Lower lobe of right lung (tissue), 2 donors: ENCODE measurements around the gene CCDC148. TPM values are rescaled to one million over a fixed set of nuclear protein-coding genes. Genes with fewer than 3 reads are reported as not detected.

Experiments
- ATAC-seq, 2 donors: fragments of 200-7000 bp; cut with Tn5 transposase; one replicate each; pipeline ENCODE4 v1.9.1; 2020 to 2022; ENCODE audit warnings: mild to moderate bottlenecking in 2 of 2, moderate library complexity in 2 of 2
- DNase-seq: peaks from one replicate; pipeline ENCODE4 v3.0.0-alpha.2; 2020
- H3K27ac ChIP-seq: fragments of 200-600 bp; one replicate; pipeline ENCODE4 v1.8.0; 2022
- H3K27me3 ChIP-seq: fragments of 200-600 bp; one replicate; pipeline ENCODE4 v1.8.0; 2022; ENCODE audit warnings: low read depth
- H3K36me3 ChIP-seq: fragments of 200-600 bp; one replicate; pipeline ENCODE4 v1.8.0; 2022; ENCODE audit warnings: mild to moderate bottlenecking
- H3K4me1 ChIP-seq: fragments of 200-600 bp; one replicate; pipeline ENCODE4 v1.8.0; 2022
- H3K4me3 ChIP-seq: fragments of 200-600 bp; one replicate; pipeline ENCODE4 v1.8.0; 2022; ENCODE audit warnings: mild to moderate bottlenecking
- H3K9me3 ChIP-seq: fragments of 200-600 bp; one replicate; pipeline ENCODE4 v1.8.0; 2022
- intact Hi-C: fragments of 100-400 bp; cut with DNase I; formaldehyde crosslinking; loops from one replicate; pipeline ENCODE4 v1.11.0; 2022
- total RNA-seq: library from RNA; stranded (reverse); fragmentation: NEBNext Ultra II Directional; extraction: Animal tissue kit (Norgen Biotek cat#: 25700); gene quantifications from one replicate; pipeline ENCODE4 v1.2.1, GENCODE V29; 2021
- TF ChIP-seq, protein P1 (sequence below): fragments of 200-600 bp; IDR thresholded peaks from one replicate; pipeline ENCODE4 v1.8.0; 2022; ENCODE audit warnings: antibody characterized with exemption, mild to moderate bottlenecking
- donor health status: DM: no; HTN: yes; CAD: no; lungs with severe emphysema.

Gene CCDC148
- total RNA-seq, 1 donor from 2014 or later: 2.8 TPM

DNA sequence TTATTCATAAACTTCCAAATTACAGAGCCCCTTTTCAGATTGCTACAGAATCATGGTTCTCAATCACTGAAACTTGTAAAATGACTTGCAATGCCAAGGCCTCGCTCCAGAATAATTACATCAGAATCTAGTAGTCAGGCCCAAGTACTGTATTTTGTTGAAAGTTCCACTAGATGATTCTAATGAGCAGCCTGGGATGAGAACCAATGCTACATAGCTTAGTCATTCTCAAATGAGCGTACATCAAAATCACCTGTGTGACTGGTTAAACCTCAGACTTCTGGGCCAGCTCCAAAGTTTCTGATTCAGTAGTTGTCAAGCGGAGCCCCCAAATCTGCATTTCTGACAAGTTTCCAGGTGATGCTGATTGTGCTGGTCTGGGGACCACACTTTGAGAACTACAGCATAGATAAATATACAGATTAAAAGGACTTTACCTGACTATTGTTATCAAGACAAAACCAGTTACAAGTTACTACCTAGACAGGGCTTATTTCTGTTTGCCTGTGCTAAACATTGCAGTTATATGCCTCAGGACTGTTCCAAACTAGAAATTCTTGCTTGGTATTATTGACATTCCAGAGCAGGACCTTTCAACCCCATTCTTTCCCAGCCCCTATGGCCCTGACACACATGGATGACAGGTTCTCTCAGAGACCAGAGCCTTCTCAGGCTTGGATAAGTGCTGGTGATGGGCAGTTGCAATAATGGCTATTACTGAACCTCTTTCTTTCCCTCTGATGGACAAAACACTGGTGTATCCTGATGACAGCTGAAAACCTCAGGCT lies 271.8 kb downstream of the CCDC148 start:
- H3K27ac ChIP-seq: no peak overlapping the region

DNA sequence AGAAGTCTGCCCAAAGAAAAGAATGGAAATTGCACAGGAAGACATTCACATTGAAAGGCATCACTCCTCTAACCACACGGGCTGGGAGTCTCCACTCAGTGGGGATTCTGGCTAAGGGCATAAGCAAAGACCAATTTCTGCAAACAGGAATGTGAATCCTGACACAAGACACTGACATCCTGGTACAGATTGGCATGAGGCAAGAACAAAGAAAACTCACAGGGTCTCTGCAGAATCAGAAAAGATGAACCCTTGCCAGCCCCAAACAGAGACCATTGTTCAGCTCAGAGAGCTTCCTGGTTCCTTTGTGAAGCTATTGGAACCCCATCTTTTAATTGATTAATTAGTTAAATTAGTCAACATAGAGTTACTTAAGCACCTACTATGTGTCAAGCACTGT lies 272.6 kb downstream of the CCDC148 start:
- Histone ChIP-seq H3K4me3 (no peak overlapping the region), H3K27me3 (no peaks in the 10 kb centered on the region), H3K36me3 (no peaks in the 10 kb centered on the region), H3K27ac (no peak overlapping the region), H3K4me1 (peaks cover 5% of the 10 kb centered on the region), H3K9me3 (no peaks in the 10 kb centered on the region)
- TF ChIP-seq, protein P1, sequence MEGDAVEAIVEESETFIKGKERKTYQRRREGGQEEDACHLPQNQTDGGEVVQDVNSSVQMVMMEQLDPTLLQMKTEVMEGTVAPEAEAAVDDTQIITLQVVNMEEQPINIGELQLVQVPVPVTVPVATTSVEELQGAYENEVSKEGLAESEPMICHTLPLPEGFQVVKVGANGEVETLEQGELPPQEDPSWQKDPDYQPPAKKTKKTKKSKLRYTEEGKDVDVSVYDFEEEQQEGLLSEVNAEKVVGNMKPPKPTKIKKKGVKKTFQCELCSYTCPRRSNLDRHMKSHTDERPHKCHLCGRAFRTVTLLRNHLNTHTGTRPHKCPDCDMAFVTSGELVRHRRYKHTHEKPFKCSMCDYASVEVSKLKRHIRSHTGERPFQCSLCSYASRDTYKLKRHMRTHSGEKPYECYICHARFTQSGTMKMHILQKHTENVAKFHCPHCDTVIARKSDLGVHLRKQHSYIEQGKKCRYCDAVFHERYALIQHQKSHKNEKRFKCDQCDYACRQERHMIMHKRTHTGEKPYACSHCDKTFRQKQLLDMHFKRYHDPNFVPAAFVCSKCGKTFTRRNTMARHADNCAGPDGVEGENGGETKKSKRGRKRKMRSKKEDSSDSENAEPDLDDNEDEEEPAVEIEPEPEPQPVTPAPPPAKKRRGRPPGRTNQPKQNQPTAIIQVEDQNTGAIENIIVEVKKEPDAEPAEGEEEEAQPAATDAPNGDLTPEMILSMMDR: no peak
- intact Hi-C loops: no loop called here
- DNase-seq: no peak
- ATAC-seq: no peak

More for the DNA sequence above, 271.8 kb downstream of the CCDC148 start:
- Histone ChIP-seq H3K36me3 (no peaks in the 10 kb centered on the region), H3K9me3 (no peaks in the 10 kb centered on the region), H3K4me3 (no peak overlapping the region), H3K27me3 (no peaks in the 10 kb centered on the region), H3K4me1 (peaks cover 5% of the 10 kb centered on the region)
- ATAC-seq: no peak
- no peak for DNase-seq
- intact Hi-C loops: no loop called here
- TF ChIP-seq, protein P1: no peak

DNA sequence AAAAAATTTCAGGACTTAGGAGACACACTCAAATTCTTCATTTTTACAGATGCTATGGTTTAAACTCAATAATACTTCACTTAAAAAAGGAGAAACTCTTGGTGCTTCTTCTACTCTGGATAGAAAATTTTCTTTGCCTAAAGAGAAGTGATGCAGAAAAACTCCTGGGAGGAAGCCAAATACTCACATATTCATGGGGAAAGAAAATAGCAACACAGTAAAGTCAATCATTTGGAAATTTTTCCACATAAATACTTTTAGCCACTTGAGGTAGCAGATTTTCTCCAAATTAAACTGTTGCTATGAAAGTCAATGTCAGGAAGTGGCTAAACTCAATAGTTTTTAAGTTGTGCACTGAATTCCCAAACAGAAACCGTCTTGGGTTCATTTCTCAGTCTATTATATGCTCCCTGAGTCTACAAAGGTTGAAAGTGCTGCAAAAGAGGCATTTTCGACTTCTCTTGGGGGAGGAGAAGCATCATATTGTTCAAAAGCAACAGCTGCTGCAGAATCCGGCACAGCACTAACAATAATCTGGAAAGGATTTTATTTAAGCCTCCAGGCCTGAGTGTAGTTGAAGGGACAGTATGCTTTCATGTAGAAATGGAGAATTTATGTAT lies 273.8 kb downstream of the CCDC148 start:
- no peak for DNase-seq
- Histone ChIP-seq H3K27ac (no peak overlapping the region), H3K9me3 (no peaks in the 10 kb centered on the region), H3K27me3 (no peaks in the 10 kb centered on the region), H3K4me1 (peaks cover 5% of the 10 kb centered on the region), H3K4me3 (no peak overlapping the region), H3K36me3 (no peaks in the 10 kb centered on the region)
- TF ChIP-seq, protein P1: no peak
- ATAC-seq: no peak
- intact Hi-C loops: no loop called here

DNA sequence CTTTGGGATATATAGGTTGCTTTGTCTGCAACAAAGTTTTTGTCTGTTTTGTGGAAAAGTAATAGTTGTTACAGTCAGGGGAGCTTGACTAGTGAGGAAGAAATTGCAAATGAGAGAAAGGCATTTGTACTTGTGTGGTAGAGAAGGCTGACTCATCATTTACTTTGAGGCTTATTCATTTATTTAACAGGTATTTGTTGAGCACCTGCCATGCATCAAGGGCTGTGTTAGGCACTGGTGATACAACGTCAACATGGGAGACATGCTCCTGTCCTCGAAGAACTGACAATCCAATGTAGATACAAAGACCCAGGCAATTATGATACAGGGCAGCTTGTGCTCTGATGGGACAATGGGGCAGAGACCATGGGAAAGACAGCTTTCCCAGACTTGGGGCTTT lies 275.4 kb downstream of the CCDC148 start:
- no peaks in the 10 kb centered on the region for H3K36me3 ChIP-seq
- no peaks in the 10 kb centered on the region for H3K9me3 ChIP-seq
- intact Hi-C loops: no loop called here
- H3K4me1 ChIP-seq: peaks cover 5% of the 10 kb centered on the region
- H3K27me3 ChIP-seq: no peaks in the 10 kb centered on the region
- no peak overlapping the region for H3K27ac ChIP-seq
- no peak overlapping the region for H3K4me3 ChIP-seq
- no peak for ATAC-seq
- TF ChIP-seq, protein P1: no peak
- no peak for DNase-seq

DNA sequence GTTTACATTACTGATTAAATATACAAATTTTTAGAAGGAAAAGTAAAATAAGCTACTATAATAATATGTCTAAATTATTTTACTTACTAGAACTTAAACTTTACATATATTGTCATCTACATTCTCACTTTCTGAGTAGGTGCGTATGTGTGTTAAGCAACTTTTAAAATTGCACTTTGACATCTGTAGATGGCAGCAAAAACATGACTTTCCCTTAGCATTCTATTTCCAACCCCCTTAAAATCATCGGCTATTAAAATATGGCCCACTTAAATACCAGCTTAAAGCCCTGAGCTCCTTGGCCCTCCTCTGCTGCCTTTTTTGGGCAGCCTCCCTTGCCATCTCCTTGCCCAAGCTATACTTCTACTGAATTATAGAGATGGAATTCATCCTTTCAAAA lies 276.9 kb downstream of the CCDC148 start:
- intact Hi-C loops: no loop called here
- ATAC-seq: no peak

More for the DNA sequence above, 276.9 kb downstream of the CCDC148 start:
- Histone ChIP-seq H3K27ac (no peak overlapping the region), H3K4me1 (peaks cover under 1% of the 10 kb centered on the region), H3K27me3 (no peaks in the 10 kb centered on the region), H3K9me3 (no peaks in the 10 kb centered on the region), H3K36me3 (no peaks in the 10 kb centered on the region), H3K4me3 (no peak overlapping the region)
- TF ChIP-seq, protein P1: peak; percentile 41
- no peak for DNase-seq
